ENCODE data around the gene NEIL3.
A peak's percentile ranks its signal among the peaks of the same experiment; 100 is the strongest.

The NEIL3 gene

GRCh38 chr4:177375372-177375771, 65.7 kb downstream of the NEIL3 start:
- DNase-seq, result no peak

DNA sequence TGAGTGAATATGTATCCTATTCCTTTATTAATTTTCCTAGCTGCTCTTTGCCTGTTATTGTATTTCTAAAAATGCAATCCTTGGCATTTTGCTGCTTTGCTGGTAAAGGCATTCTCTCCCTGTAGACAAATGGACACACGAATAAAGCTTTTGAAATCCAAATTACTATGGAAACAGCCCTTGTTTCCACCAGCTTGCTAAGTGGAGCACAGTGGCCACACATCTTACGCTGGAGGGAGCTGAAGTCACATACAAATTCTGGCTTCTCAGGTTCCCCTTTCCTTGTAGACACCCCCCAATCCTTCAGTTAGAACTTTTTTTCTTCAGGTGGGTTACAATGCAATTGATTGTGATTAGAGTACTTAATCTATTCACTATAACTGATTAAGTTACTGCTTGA, 66.3 kb downstream of the NEIL3 start:
- DNase-seq, result peak; percentile 25

- no peak for DNase-seq
Observed at GRCh38 chr4:177380730-177381287, 71.1 kb downstream of the NEIL3 start.

- DNase-seq, result no peak
Observed at GRCh38 chr4:177381762-177382310, 72.2 kb downstream of the NEIL3 start.

DNA sequence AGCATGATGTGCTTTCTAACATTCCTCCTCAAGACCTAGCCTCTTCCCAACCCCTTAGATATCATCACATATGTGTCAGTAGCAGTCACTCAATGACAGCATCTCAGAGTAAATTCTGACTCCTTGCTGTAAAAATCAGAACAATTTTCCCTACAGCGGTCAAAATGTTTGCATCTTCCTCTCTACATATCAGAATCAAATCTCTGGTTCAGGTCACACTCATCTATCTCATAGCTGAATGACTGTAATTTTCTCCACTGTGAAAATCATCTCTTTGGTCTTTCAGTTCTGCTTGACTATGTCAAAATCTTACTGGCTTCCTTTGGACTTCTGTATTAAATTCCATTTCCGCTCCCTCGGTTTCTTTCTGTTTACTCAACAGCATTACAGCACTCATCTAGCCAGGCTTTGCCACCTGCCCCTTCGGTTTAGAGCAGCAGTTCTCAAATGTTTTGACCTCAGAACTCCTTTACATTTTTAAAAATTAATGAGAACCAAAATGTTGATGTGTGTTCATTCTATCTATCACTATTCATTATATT, 75.3 kb downstream of the NEIL3 start:
- no peak for DNase-seq

DNA sequence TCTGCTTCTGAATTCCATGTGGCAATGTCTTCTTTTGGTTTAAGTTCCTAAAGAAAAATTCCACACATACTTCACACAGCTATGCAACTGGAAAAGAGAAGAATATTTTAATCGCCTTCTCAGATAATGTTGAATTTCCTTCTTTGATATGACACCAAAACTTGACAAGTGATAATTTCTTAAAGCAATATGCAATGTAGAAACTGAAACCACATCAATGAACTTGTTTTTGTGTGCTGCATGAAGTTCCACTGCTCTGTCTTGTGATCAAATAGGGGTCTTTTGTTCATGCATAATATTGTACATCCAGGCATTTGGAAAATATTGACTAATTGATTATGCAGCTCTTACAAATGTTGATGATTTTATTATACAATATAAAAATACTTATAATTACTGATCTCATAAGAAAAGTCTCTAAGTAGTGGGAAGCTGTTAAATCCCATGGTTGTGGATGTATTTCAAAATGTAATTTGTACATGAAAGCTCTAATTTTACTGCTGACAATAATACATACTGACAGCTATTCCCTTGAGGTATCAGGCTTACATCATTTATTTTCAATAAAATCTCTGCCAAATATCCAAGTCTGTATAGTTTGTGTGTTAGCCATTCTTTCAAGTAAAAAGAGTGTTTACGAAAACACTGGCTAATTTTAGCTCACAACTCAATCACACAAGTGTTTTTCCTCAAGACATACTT, 76.1 kb downstream of the NEIL3 start:
- peak; percentile 19 for DNase-seq

GRCh38 chr4:177386278-177386815, 76.7 kb downstream of the NEIL3 start:
- DNase-seq, result no peak

- no peak for DNase-seq
Observed at GRCh38 chr4:177391287-177391686, 81.6 kb downstream of the NEIL3 start.

GRCh38 chr4:177391953-177392352, 82.3 kb downstream of the NEIL3 start:
- no peak for DNase-seq

DNA sequence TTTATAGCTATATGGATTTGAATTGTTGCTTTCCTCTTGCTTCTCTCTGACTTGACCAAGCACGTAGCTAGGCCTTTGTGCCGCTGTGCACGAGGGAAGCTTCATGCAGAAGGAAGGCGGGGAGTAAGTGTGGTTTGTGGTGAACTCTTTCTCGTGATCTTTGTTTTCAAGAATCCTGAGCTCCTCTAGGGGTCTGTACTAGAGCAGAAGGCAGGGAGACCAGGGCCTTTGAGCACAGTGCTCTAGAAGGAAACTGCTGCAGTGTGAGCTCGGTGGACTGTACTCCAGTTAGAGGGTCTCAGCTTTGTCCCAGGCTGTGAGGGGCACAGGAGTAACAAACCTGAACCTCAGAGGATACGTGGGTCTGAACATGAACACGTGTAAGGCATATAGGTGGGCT, 83.6 kb downstream of the NEIL3 start:
- peak; percentile 43 for DNase-seq

GRCh38 chr4:177396352-177396751, 86.7 kb downstream of the NEIL3 start:
- DNase-seq, result no peak

DNA sequence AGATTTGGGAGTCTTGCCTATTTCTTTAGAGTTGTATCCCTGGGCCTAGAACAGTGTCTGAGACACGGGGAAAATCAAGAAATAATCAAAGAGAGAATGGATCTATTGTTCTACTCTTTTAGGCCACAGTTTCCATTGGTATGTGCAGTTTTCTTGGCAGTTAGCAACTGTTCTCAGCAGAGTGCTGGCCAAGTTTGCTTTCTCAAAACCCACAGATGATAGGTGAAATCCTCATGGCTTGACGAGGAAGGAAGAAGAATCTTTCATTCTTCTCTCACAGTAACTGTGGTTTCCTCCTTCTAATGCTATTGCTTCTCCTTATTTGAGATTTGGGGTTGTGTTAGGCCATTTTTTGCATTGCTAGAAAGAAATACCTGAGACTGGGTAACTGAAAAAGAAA, 90.4 kb downstream of the NEIL3 start:
- DNase-seq, result no peak

DNA sequence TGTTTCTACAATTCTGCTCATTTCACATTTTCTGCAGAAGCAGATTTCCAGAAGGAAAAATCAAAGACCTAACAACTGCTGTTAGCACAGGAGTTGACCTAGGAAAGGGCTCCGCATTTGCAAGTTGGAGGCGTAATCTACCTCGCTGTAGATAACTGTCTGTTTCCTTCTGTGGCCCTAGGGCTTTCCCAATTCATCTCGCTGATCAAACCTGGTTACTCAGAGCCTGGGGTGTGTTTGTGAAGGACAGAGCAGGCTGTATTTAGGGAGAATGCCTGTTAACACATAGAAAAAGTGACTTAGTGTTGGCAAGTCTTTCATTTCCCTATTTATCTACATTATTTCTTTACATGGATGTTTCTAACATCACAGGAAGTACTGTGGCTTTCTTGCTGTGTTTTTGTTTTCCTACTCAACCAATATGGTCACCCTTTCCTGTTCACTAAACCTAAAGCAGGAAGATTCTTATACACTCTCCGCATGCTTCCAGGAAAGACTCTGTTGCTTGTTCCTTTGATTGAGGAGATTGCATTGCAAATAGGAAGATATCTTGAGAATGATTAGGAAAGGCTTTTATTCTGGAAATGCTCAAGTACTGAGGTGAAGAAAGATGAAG, 92.1 kb downstream of the NEIL3 start:
- no peak for DNase-seq

DNA sequence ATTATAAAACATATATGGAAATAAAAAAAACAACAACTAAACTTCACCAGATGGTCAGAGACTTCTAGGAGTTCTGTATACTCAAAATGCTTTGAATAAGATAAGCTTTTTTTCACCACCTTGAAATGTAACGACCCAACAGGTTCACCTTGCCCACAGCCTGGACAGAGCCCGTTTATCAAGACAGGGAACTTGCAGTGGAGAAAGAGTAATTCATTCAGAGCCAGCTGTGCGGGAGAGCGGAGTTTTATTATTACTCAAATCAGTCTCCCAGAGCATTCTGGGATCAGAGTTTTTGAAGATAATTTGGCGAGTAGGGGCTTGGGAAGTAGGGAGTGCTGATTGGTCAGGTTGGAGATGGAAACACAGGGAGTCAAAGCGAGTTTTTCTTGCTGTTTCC, 94.1 kb downstream of the NEIL3 start:
- no peak for DNase-seq

DNA sequence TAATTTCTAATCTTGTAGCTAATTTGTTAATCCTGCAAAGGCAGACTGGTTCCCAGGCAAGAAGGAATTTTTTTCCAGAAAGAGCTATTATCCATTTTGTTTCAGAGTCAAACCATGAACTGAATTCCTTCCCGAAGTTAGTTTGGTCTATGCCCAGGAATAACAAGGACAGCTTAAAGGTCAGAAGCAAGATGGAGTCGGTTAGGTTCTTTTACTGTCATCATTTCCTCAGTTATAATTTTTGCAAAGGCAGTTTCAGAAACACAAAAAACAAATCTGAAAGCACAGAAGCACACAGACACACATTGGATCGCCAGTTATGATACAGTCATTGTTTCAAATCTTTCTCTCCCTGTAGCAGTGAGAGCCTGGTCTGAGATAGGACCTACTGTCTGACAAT, 94.7 kb downstream of the NEIL3 start:
- no peak for DNase-seq

DNA sequence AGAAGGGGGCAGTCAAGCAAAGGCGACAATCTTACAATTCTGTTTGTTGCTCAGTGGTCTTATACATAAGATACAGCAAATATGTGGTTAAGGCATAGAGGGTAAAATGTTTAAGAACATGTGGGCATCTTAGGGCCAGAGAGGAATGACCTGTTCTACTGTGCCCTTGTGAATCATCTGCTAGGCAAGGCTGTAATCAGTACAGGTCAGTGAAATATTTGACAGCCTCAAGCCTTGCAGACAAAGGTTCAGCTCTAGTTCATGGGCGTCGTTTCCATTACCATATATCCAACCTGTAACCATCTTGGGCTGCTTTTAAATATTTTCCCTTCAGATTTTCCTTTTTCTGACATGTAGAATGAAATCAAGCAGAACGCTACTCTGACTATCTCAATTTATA, 95.3 kb downstream of the NEIL3 start:
- DNase-seq, result no peak

DNA sequence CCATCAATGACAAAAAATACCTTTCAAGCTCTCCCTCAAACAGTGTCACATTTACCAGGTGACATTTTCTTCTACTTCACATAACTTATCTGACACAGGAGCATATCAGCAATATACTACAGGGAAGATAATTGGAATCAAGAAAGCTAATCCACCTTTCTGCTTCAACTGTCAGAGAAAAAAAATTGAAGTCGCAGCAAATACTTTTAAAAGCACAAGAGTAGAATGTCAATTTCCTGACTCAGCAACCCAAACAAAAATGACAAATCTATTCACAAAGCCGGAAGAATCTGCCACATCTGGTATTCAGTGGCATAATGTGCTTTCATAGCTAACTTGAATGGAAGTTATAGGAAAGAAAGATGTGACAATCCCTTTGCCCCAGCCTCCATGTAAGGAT, 95.8 kb downstream of the NEIL3 start:
- no peak for DNase-seq

GRCh38 chr4:177408023-177408422, 98.3 kb downstream of the NEIL3 start:
- DNase-seq, result no peak

- DNase-seq, result no peak
Observed at GRCh38 chr4:177410566-177410965, 100.9 kb downstream of the NEIL3 start.

- no peak for DNase-seq
Observed at GRCh38 chr4:177411996-177412395, 102.3 kb downstream of the NEIL3 start.
